Measurements from ENCODE around the gene TFRC. TPM values are rescaled to one million over a fixed set of nuclear protein-coding genes. Genes with fewer than 3 reads are reported as not detected.
A peak's percentile ranks its signal among the peaks of the same experiment; 100 is the strongest.

TFRC gene
- total and polyA plus RNA-seq, 7 donors = 36.2 to 208 (median 64.9) TPM

GRCh38 chr3:196016485-196016884 lies 65.4 kb downstream of the TFRC start:
- Histone ChIP-seq H3K4me1 (no peaks in the 10 kb centered on the region), H3K27ac (no peak overlapping the region), H3K9me3 (no peaks in the 10 kb centered on the region), H3K4me3 (no peak overlapping the region), H3K36me3 (ENCODE audit: insufficient read depth in 1 of 2, low read depth in 1 of 2) (no peaks in the 10 kb centered on the region), H3K27me3 (ENCODE audit: insufficient read depth in 3 of 3, low read length in 2 of 3) (no peaks in the 10 kb centered on the region)
- no peak for DNase-seq
- WGBS, 3 donors = 32 to 42% (median 33%) methylated on average over 2 of the region's 2 CpGs
- intact Hi-C loops (cut with DNase I) = no loop called here
- TF ChIP-seq CTCF (IDR thresholded peaks at IDR 0.05) = no peak
- peak; percentile 59 to 74 (median 70) for ATAC-seq

- Histone ChIP-seq H3K4me1 (no peaks in the 10 kb centered on the region), H3K27ac (no peak overlapping the region), H3K4me3 (no peak overlapping the region), H3K36me3 (ENCODE audit: insufficient read depth in 1 of 2, low read depth in 1 of 2) (no peaks in the 10 kb centered on the region), H3K9me3 (no peaks in the 10 kb centered on the region), H3K27me3 (ENCODE audit: insufficient read depth in 3 of 3, low read length in 2 of 3) (no peaks in the 10 kb centered on the region)
- intact Hi-C loops (cut with DNase I) = no loop called here
- 95 to 100% (median 99%) methylated on average over 1 of the region's 1 CpG for WGBS, 3 donors
- TF ChIP-seq CTCF (IDR thresholded peaks at IDR 0.05) = no peak
- ATAC-seq (no peak), DNase-seq (no peak)
These were observed 65.8 kb downstream of the TFRC start for GRCh38 chr3:196016059-196016458.

- 88 to 91% (median 89%) methylated on average over 15 of the region's 15 CpGs for WGBS, 3 donors
- TF ChIP-seq CTCF (IDR thresholded peaks at IDR 0.05) = no peak
- no peak for ATAC-seq
These were observed 68.1 kb downstream of the TFRC start for GRCh38 chr3:196013587-196014487.

GRCh38 chr3:196012941-196013476 lies 68.9 kb downstream of the TFRC start:
- Histone ChIP-seq H3K27ac (no peak overlapping the region), H3K27me3 (ENCODE audit: insufficient read depth in 3 of 3, low read length in 2 of 3) (peaks cover 0 to 4% (median 0%) of the 10 kb centered on the region in 3 donors), H3K4me1 (no peaks in the 10 kb centered on the region), H3K36me3 (ENCODE audit: insufficient read depth in 1 of 2, low read depth in 1 of 2) (no peaks in the 10 kb centered on the region), H3K9me3 (no peaks in the 10 kb centered on the region), H3K4me3 (no peak overlapping the region)
- no peak for TF ChIP-seq CTCF (IDR thresholded peaks at IDR 0.05)
- no peak for ATAC-seq
- intact Hi-C loops (cut with DNase I) = no loop called here
- DNase-seq = no peak
- WGBS, 3 donors = 58 to 68% (median 60%) methylated on average over 15 of the region's 15 CpGs

More at GRCh38 chr3:196013587-196014487, 68.1 kb downstream of the TFRC start:
- Histone ChIP-seq H3K27ac (no peak overlapping the region), H3K36me3 (ENCODE audit: insufficient read depth in 1 of 2, low read depth in 1 of 2) (no peaks in the 10 kb centered on the region), H3K9me3 (no peaks in the 10 kb centered on the region), H3K4me1 (no peaks in the 10 kb centered on the region), H3K4me3 (no peak overlapping the region), H3K27me3 (ENCODE audit: insufficient read depth in 3 of 3, low read length in 2 of 3) (peaks cover 0 to 4% (median 0%) of the 10 kb centered on the region in 3 donors)
- intact Hi-C loops (cut with DNase I) = no loop called here
- DNase-seq = no peak

All from psoas muscle (tissue), 8 donors.